ENCODE data around the gene ST6GALNAC3. TPM values are rescaled to one million over a fixed set of nuclear protein-coding genes. Genes with fewer than 3 reads are reported as not detected.
"Not testable (repeated sequence)": the region's sequence is repeated elsewhere in the genome, so short reads cannot be mapped to it uniquely, and the experiment has no call there.

Gene ST6GALNAC3
- total RNA-seq, 2 donors from 2014 or later = 12.9 to 18.9 TPM

DNA sequence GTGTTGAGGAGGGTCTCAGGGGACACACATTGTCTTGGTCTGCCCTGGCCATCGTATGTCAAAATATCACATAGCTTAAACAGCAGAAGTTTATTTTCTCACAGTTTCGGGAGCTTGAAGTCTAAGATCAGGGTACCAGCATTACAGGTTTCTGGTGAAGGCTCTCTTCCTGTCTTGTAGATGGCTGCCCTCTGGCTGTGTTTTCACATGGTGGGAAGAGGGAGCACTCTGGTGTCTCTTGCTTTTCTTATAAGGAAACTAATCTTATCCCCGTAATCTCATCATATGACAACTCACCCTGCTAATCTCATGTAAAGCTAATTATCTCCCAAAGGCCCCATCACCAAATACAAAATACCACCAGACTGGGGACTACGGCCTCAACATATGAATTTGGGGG is 545.8 kb downstream of the ST6GALNAC3 start:
- intact Hi-C loops (cut with DNase I) = no loop called here
- DNase-seq (ENCODE audit: low spot score) = no peak

DNA sequence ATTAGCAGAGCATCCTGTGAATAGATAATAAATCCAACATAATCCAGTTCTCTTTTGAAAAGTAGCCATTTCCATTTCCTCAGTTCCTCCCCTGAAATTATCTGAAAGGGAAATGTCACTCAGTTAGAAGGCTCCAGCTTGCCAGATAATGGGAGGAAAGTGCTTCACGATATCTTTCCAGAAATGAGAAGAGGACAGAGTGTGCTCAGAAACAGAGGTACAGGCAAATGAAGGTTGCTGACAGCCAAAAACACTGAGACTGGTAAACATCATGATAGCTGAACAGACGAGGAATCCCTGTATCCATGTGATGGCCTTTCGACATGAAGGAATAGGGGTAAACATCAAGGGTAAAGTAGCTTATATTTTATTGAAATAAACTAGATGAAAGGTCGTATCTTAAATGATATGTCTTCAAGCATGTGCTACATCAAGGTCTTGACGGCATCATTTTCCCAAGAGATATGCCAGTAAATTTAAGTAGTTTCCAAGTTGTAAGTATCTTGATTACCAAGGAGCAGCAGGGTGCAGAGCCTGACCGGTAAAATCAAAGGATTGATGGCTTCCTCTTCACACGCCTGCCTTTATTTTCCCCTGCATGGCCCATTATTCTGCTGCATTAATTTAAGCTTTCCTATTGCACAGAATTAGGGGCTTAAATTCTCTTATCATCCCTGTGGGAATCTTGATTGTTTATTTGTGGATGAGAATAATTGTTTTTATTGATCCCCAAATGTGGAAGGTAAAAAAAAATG is 548.4 kb downstream of the ST6GALNAC3 start:
- intact Hi-C loops (cut with DNase I) = no loop called here
- DNase-seq (ENCODE audit: low spot score) = no peak

DNA sequence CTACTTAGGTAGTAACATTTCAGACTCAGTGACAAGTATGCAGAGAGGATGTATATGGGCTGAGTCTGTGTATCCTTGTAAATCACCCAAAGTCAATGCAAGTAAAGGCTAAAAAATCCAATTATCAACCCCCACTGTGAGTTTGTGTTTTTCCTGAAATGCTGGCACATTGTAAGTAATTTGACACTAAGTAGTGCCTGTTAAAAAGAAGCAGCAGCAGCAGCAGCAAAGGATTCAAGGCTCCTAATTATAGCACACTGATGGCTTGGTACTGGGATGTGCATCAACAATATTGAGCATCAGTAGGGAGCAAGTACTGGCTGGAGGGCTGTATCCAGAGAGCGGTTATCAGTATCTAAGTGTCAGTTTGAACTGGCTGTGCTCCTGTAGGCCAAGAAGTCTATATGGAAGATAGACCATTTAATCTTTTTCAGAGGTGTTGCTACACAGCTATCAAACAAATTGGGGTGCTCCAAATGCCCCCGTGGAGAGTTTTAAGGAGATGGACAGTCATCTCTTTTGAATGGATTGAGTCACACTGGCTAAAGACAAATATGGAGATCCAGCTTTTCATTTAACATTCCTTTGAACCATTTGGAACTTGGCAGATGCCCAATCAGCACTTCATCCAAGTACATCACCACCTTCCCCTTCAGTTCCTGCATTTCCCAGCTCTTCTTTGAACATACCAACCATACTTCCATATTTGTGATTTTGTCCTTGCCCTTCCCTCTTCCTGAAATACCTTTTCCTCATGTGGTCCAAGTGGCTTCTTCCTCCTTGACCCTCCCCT is 551.5 kb downstream of the ST6GALNAC3 start:
- DNase-seq (ENCODE audit: low spot score) = no peak
- intact Hi-C loops (cut with DNase I) = no loop called here

GRCh38 chr1:76627498-76627897 is 553.0 kb downstream of the ST6GALNAC3 start:
- intact Hi-C loops (cut with DNase I) = no loop called here
- no peak for DNase-seq (ENCODE audit: low spot score)

- intact Hi-C loops (cut with DNase I) = no loop called here
- no peak for DNase-seq (ENCODE audit: low spot score)
These were observed 553.4 kb downstream of the ST6GALNAC3 start for GRCh38 chr1:76627901-76628300.

DNA sequence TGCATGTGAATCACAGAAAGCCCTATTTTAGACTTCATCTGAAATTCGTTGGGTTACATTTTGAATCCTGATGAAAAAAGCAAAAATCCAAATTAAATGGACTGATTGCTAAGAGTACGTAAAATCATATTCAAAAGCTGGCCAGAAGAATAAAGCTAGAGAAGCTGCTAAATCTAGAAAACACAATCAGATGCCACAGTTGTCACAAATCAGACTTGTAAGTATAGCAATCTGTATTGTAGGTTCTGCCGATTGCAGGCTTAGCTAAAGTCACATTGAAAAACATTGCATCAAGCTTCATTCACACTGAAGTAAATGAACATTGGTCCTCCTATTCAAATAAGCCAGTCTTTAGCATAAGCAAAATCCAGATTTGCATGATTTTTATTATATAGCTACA is 557.6 kb downstream of the ST6GALNAC3 start:
- DNase-seq (ENCODE audit: low spot score) = no peak
- intact Hi-C loops (cut with DNase I) = no loop called here

GRCh38 chr1:76635784-76636183 is 561.2 kb downstream of the ST6GALNAC3 start:
- intact Hi-C loops (cut with DNase I) = no loop called here
- DNase-seq (ENCODE audit: low spot score) = no peak

- intact Hi-C loops (cut with DNase I) = no loop called here
- DNase-seq (ENCODE audit: low spot score) = no peak
These were observed 564.6 kb downstream of the ST6GALNAC3 start for GRCh38 chr1:76639181-76639580.

DNA sequence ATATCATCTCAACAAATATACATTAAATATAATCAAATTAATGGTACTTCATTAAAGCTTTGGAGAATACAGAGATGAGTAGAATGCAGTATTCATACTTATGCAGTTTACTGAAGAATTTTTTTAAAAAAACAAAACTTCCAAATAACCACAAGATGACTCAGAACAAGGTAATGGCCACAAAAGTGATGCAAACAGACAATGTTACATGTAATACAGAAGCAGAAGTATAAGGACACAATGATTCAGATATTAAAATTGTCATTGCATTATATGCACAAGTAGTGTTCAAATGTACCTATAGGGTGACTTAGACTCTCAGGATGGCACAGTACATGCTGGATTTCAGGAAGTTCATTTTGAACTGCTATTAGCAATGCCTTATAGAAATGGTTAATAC is 565.5 kb downstream of the ST6GALNAC3 start:
- intact Hi-C loops (cut with DNase I) = no loop called here
- DNase-seq (ENCODE audit: low spot score) = no peak

GRCh38 chr1:76640723-76641122 is 566.2 kb downstream of the ST6GALNAC3 start:
- intact Hi-C loops (cut with DNase I) = no loop called here
- no peak for DNase-seq (ENCODE audit: low spot score)

GRCh38 chr1:76644139-76644538 is 569.6 kb downstream of the ST6GALNAC3 start:
- DNase-seq (ENCODE audit: low spot score) = no peak
- intact Hi-C loops (cut with DNase I) = no loop called here

GRCh38 chr1:76652860-76653259 is 578.3 kb downstream of the ST6GALNAC3 start:
- DNase-seq (ENCODE audit: low spot score); intact Hi-C loops (cut with DNase I): not testable (repeated sequence)

- DNase-seq (ENCODE audit: low spot score) = no peak
- intact Hi-C loops (cut with DNase I) = no loop called here
These were observed 583.1 kb downstream of the ST6GALNAC3 start for GRCh38 chr1:76657623-76658022.

DNA sequence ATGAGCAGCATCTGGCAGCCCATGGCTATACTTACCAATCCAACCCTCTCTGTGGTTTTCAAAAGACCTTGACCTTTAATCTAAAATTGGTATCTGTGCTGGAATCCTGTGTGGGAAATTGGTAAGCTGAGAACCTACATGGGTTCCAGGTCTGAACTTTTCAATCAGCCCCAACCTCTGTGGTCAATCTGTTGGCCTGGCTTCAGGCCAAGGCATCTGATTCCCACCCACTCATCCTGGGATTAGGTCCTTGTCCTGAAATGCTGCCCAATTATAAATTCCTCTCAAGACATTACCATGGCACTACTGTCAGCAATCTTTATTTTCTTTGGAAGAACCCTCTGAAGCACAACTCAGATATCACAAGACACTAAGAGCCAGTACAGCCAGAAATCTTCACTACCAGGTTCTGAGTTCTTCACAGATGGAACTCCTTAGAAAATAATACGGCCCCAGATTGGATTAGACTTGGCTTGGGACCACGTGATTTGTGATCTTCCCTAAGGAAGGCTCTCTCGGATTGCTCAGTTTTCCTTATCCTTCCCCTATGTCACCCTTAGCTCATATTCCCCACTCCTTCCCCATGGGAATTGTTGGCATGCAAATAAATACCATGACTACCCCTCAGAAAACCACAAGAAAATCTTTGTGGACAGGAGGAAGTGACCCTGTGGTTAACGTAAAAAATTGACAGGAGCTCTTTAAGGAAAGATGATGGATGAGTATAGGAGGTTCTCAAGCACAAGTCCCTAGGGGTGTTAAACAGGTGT is 584.8 kb downstream of the ST6GALNAC3 start:
- no peak for DNase-seq (ENCODE audit: low spot score)
- intact Hi-C loops (cut with DNase I) = no loop called here

- DNase-seq (ENCODE audit: low spot score) = no peak
- intact Hi-C loops (cut with DNase I) = no loop called here
These were observed 587.0 kb downstream of the ST6GALNAC3 start for GRCh38 chr1:76661531-76661930.

GRCh38 chr1:76666499-76666898 is 592.0 kb downstream of the ST6GALNAC3 start:
- DNase-seq (ENCODE audit: low spot score) = no peak
- intact Hi-C loops (cut with DNase I) = no loop called here

GRCh38 chr1:76668046-76668445 is 593.5 kb downstream of the ST6GALNAC3 start:
- intact Hi-C loops (cut with DNase I) = no loop called here
- DNase-seq (ENCODE audit: low spot score) = no peak

GRCh38 chr1:76669131-76669530 is 594.6 kb downstream of the ST6GALNAC3 start:
- DNase-seq (ENCODE audit: low spot score) = no peak
- intact Hi-C loops (cut with DNase I) = no loop called here

GRCh38 chr1:76669624-76670315 is 595.2 kb downstream of the ST6GALNAC3 start:
- no peak for DNase-seq (ENCODE audit: low spot score)
- intact Hi-C loops (cut with DNase I) = no loop called here
